HCT116 (cell line): ENCODE results near the gene PBXIP1. TPM values are rescaled to one million over a fixed set of nuclear protein-coding genes. Genes with fewer than 3 reads are reported as not detected.

ENCODE experiments used
- ATAC-seq: fragments of 200-7000 bp; cut with Tn5 transposase; 2 replicates; pipeline ENCODE4 v1.9.1; 2020; ENCODE audit warnings: mild to moderate bottlenecking, moderate library complexity
- BruUV-seq: library from RNA; stranded (reverse); fragments of 400-500 nt; replicated peaks from 2 replicates; lab custom pipeline; 2021; lab: Mats Ljungman, UMichigan
- CTCF ChIA-PET: fragments of 300-600 bp; sonication (Branson Sonifier 250); formaldehyde crosslinking; loops from one replicate; lab custom pipeline; 2021; ENCODE audit warnings: antibody characterized with exemption; lab: Charles Lee
- POLR2A ChIA-PET: fragments of 300-600, 350-600 bp; sonication (Branson Sonifier 250); formaldehyde crosslinking; loops from one replicate; lab custom pipeline; 2021; ENCODE audit warnings: antibody characterized with exemption; lab: Charles Lee
- RAD21 ChIA-PET, 2 experiments: fragments of 300-600 bp; sonication (Branson Sonifier 250); formaldehyde crosslinking; loops; one replicate each; lab custom pipeline; 2023; ENCODE audit warnings: low total read pairs in 2 of 2; ENCODE audit not compliant: uncharacterized antibody in 2 of 2, unreplicated experiment in 2 of 2, low non-redundant PET in 1 of 2; lab: Charles Lee
- DNase-seq: peaks from one replicate; pipeline ENCODE4 v3.0.0-alpha.2; 2010; ENCODE audit warnings: low read depth, low spot score
- H2AFZ ChIP-seq: fragments of 200-600 bp; shearing (Covaris generic), sonication (generic); 2 replicates; pipeline ENCODE4 v1.6.1; 2017; ENCODE audit warnings: low read depth, mixed run types, mixed read lengths, antibody characterized with exemption, low read length; ENCODE audit not compliant: poor library complexity, severe bottlenecking
- H3K27ac ChIP-seq: 2 replicates; pipeline ENCODE4 v1.5.1; 2012; ENCODE audit warnings: low read depth, low read length
- H3K27me3 ChIP-seq: fragments of 200-600 bp; sonication (generic); 2 replicates; pipeline ENCODE4 v1.6.1; 2016; ENCODE audit warnings: mixed run types, low read length, mixed read lengths; ENCODE audit not compliant: insufficient read depth
- H3K36me3 ChIP-seq, 2 experiments: fragments of 200-500 bp in 1 of 2; fragments of 200-600 bp in 1 of 2; sonication (Bioruptor generic) in 1 of 2; sonication (generic) in 1 of 2; 2 replicates each; pipeline versions ENCODE4 v1.5.1 to v1.6.1; 2014 to 2016; ENCODE audit warnings: low read length in 2 of 2, inconsistent platforms in 1 of 2, mixed read lengths in 1 of 2, mixed run types in 1 of 2; ENCODE audit not compliant: insufficient read depth in 2 of 2, control insufficient read depth in 1 of 2
- H3K4me1 ChIP-seq, 2 experiments: fragments of 200-600 bp in 1 of 2; sonication (generic) in 1 of 2; 2 replicates each; pipeline versions ENCODE4 v1.5.1 to v1.6.1; 2012 to 2017; ENCODE audit warnings: low read length in 2 of 2, inconsistent platforms in 1 of 2, mild to moderate bottlenecking in 1 of 2, mixed read lengths in 1 of 2, mixed run types in 1 of 2, moderate library complexity in 1 of 2; ENCODE audit not compliant: insufficient read depth in 2 of 2, control insufficient read depth in 1 of 2
- H3K4me2 ChIP-seq: fragments of 200-600 bp; sonication (generic); 2 replicates; pipeline ENCODE4 v1.6.1; 2017; ENCODE audit warnings: mixed run types, low read length, mixed read lengths
- H3K4me3 ChIP-seq, 2 experiments: fragments of 200-600 bp in 1 of 2; sonication (generic) in 1 of 2; replicated peaks in 1 of 2; 2 replicates each; pipeline ENCODE4 v1.5.1; 2011 to 2016; ENCODE audit warnings: low read length in 2 of 2, control low read depth in 1 of 2, low read depth in 1 of 2, mild to moderate bottlenecking in 1 of 2, mixed read lengths in 1 of 2, mixed run types in 1 of 2
- H3K79me2 ChIP-seq: fragments of 200-600 bp; sonication (generic); 2 replicates; pipeline ENCODE4 v1.6.1; 2017; ENCODE audit warnings: mild to moderate bottlenecking, mixed run types, low read length, moderate library complexity, mixed read lengths; ENCODE audit not compliant: insufficient read depth
- H3K9ac ChIP-seq: fragments of 200-600 bp; sonication (generic); 2 replicates; pipeline ENCODE4 v1.6.1; 2016; ENCODE audit warnings: low read length, mixed read lengths
- H3K9me2 ChIP-seq: fragments of 200-600 bp; sonication (generic), shearing (Covaris generic); 2 replicates; pipeline ENCODE4 v1.6.1; 2017; ENCODE audit warnings: mixed run types, mild to moderate bottlenecking, moderate library complexity; ENCODE audit not compliant: insufficient read depth
- H3K9me3 ChIP-seq, 2 experiments: fragments of 200-500 bp in 1 of 2; fragments of 200-600 bp in 1 of 2; sonication (Bioruptor generic) in 1 of 2; sonication (generic) in 1 of 2; 2 replicates each; pipeline ENCODE4 v1.6.1; 2014 to 2017; ENCODE audit warnings: low read length in 2 of 2, mixed read lengths in 2 of 2, inconsistent platforms in 1 of 2, low read depth in 1 of 2, mild to moderate bottlenecking in 1 of 2, mixed run types in 1 of 2, moderate library complexity in 1 of 2; ENCODE audit not compliant: control insufficient read depth in 1 of 2, insufficient read depth in 1 of 2
- H4K20me1 ChIP-seq: fragments of 200-600 bp; sonication (generic), shearing (Covaris generic); 2 replicates; pipeline ENCODE4 v1.6.1; 2017; ENCODE audit warnings: mixed run types, mild to moderate bottlenecking, moderate library complexity; ENCODE audit not compliant: insufficient read depth
- CEBPB ChIP-seq: IDR thresholded peaks from 2 replicates; pipeline ENCODE4 v1.6.1; 2012; ENCODE audit warnings: low read depth
- EZH2 ChIP-seq: fragments of 200-600 bp; sonication (generic); IDR thresholded peaks from 2 replicates; pipeline ENCODE4 v1.6.1; 2017; ENCODE audit warnings: antibody characterized with exemption, mixed run types
- RAD21 ChIP-seq: IDR thresholded peaks from 2 replicates; pipeline ENCODE4 v1.6.1; 2012; ENCODE audit warnings: low read depth, mild to moderate bottlenecking
- intact Hi-C: fragments of 100-400 bp; cut with micrococcal nuclease; formaldehyde crosslinking; loops from 2 replicates; pipeline ENCODE4 v1.10.0; 2022
- total RNA-seq: library from RNA; stranded (reverse); gene quantifications from one replicate; pipeline ENCODE4 v1.2.1, GENCODE V29; 2021; ENCODE audit not compliant: unreplicated experiment
- TF ChIP-seq, protein P1 (sequence below): IDR thresholded peaks from 2 replicates; pipeline ENCODE4 v1.6.1; 2012; ENCODE audit warnings: low read depth
- TF ChIP-seq, protein P2 (sequence below): IDR thresholded peaks from 2 replicates; pipeline ENCODE4 v1.6.1; 2011; ENCODE audit warnings: mild to moderate bottlenecking, low read length, moderate library complexity; ENCODE audit not compliant: insufficient replicate concordance; ENCODE audit errors: extremely low read depth

Gene PBXIP1
- total RNA-seq, 1 experiment from 2014 or later, result 12.6 TPM

DNA sequence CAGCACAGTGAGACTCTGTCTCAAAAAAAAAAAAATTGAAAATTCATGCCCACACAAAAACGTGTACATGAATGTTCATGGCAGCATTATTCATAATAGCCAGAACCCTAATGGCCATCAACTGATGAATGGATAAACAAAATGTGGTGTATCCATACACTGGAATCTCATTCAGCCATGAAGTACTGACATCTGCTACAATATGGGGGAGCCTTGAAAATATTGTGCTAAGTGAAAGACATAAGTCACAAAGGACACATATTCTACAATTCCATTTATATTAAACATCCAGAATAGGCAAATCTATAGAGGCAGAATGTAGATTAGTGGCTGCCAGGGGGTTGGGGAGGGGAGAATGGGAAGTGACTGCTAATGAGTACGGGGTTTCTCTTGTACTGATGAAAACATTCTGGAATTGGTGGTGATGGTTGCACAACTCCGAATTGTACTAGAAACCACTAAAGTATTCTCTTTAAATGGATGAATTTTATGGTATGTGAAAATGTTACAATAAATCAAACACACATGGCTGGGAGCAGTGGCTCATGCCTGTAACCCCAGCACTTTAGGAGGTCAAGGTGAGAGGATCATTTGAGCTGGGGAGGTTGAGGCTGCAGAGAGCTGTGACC is 52.8 kb downstream of the PBXIP1 start (continued):
- TF ChIP-seq, protein P1, sequence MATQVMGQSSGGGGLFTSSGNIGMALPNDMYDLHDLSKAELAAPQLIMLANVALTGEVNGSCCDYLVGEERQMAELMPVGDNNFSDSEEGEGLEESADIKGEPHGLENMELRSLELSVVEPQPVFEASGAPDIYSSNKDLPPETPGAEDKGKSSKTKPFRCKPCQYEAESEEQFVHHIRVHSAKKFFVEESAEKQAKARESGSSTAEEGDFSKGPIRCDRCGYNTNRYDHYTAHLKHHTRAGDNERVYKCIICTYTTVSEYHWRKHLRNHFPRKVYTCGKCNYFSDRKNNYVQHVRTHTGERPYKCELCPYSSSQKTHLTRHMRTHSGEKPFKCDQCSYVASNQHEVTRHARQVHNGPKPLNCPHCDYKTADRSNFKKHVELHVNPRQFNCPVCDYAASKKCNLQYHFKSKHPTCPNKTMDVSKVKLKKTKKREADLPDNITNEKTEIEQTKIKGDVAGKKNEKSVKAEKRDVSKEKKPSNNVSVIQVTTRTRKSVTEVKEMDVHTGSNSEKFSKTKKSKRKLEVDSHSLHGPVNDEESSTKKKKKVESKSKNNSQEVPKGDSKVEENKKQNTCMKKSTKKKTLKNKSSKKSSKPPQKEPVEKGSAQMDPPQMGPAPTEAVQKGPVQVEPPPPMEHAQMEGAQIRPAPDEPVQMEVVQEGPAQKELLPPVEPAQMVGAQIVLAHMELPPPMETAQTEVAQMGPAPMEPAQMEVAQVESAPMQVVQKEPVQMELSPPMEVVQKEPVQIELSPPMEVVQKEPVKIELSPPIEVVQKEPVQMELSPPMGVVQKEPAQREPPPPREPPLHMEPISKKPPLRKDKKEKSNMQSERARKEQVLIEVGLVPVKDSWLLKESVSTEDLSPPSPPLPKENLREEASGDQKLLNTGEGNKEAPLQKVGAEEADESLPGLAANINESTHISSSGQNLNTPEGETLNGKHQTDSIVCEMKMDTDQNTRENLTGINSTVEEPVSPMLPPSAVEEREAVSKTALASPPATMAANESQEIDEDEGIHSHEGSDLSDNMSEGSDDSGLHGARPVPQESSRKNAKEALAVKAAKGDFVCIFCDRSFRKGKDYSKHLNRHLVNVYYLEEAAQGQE, result no peak
- TF ChIP-seq EZH2 (no peak), CEBPB (no peak)

DNA sequence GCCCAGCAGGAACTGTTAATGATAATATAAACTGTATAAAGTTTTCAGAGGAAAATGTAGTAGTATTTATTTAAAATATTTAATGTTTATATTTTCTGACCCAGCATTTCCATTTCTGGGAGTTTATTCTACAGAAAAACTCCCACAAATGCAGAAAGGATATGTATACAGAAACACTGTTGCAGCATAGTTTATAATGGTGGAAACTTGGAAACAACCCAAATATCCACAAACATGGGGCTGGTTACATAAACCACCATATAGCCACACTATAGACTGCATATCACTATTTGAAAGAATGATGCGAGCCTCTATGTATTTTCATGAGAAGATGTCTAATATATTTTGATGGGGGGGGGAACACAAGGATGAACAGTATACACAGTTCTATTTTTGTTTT is 54.3 kb downstream of the PBXIP1 start:
- Histone ChIP-seq H3K9me2 (no peaks in the 10 kb centered on the region), H3K9ac (no peak overlapping the region), H3K4me3 (no peak overlapping the region), H3K36me3 (no peaks in the 10 kb centered on the region), H3K27ac (no peak overlapping the region), H2AFZ (no peak overlapping the region), H4K20me1 (no peaks in the 10 kb centered on the region), H3K9me3 (no peaks in the 10 kb centered on the region; a peak in 1 of 4 replicates), H3K4me1 (no peaks in the 10 kb centered on the region), H3K4me2 (no peak overlapping the region), H3K79me2 (no peaks in the 10 kb centered on the region), H3K27me3 (no peaks in the 10 kb centered on the region)
- TF ChIP-seq, protein P2, sequence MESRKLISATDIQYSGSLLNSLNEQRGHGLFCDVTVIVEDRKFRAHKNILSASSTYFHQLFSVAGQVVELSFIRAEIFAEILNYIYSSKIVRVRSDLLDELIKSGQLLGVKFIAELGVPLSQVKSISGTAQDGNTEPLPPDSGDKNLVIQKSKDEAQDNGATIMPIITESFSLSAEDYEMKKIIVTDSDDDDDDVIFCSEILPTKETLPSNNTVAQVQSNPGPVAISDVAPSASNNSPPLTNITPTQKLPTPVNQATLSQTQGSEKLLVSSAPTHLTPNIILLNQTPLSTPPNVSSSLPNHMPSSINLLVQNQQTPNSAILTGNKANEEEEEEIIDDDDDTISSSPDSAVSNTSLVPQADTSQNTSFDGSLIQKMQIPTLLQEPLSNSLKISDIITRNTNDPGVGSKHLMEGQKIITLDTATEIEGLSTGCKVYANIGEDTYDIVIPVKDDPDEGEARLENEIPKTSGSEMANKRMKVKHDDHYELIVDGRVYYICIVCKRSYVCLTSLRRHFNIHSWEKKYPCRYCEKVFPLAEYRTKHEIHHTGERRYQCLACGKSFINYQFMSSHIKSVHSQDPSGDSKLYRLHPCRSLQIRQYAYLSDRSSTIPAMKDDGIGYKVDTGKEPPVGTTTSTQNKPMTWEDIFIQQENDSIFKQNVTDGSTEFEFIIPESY, result no peak
- TF ChIP-seq RAD21, result no peak
- ATAC-seq (no peak), DNase-seq (no peak)
- intact Hi-C loops, result no loop called here
- no TSS peak for BruUV-seq
- ChIA-PET POLR2A (no interaction called here), RAD21 (no interaction called here), CTCF (no interaction called here)
